Adipose tissue (tissue), 3 donors: ENCODE measurements around the gene ARL15. TPM values are rescaled to one million over a fixed set of nuclear protein-coding genes. Genes with fewer than 3 reads are reported as not detected.

Experiments used
- H3K27ac ChIP-seq: one replicate; pipeline ENCODE4 v1.5.1; 2013; ENCODE audit warnings: low read depth, low read length
- WGBS, 3 donors: extraction: QIAGEN DNeasy Blood & Tissue Kit; methylation state at CpG; one replicate each; pipeline ENCODE4 v1.1.7; 2013; 5-methylcytosine and 5-hydroxymethylcytosine counted together
- polyA plus RNA-seq, 3 donors: library from polyadenylated mRNA; stranded (reverse); fragments of 200-250 nt; gene quantifications; one replicate each; pipeline ENCODE4 v1.2.3, GENCODE V29; 2013
- donor health status: healthy with polysubstance abuse.
- donor health status: Bipolar disorder and iron deficiency.
- donor health status: healthy.

ARL15 gene
- polyA plus RNA-seq, 3 donors: 5.1 to 29.2 (median 15.2) TPM

- 83 to 88% (median 87%) methylated on average over 8 of the region's 8 CpGs for WGBS, 3 donors
- H3K27ac ChIP-seq: no peak overlapping the region
Observed at GRCh38 chr5:53922508-53923498, 387.6 kb downstream of the ARL15 start.

GRCh38 chr5:53917826-53918225 is 392.5 kb downstream of the ARL15 start:
- WGBS, 3 donors: 84 to 91% (median 90%) methylated on average over 3 of the region's 3 CpGs

GRCh38 chr5:53917095-53917494 is 393.3 kb downstream of the ARL15 start:
- H3K27ac ChIP-seq: no peak overlapping the region

More at GRCh38 chr5:53917826-53918225, 392.5 kb downstream of the ARL15 start:
- H3K27ac ChIP-seq: no peak overlapping the region

- H3K27ac ChIP-seq: no peak overlapping the region
- WGBS, 3 donors: 79 to 89% (median 88%) methylated on average over 1 of the region's 1 CpG
Observed at GRCh38 chr5:53915120-53915519, 395.3 kb downstream of the ARL15 start.

GRCh38 chr5:53913941-53914340 is 396.4 kb downstream of the ARL15 start:
- WGBS, 3 donors: 60 to 82% (median 73%) methylated on average over 1 of the region's 1 CpG

GRCh38 chr5:53908757-53909156 is 401.6 kb downstream of the ARL15 start:
- 82 to 87% (median 87%) methylated on average over 2 of the region's 2 CpGs for WGBS, 3 donors

More at GRCh38 chr5:53913941-53914340, 396.4 kb downstream of the ARL15 start:
- no peak overlapping the region for H3K27ac ChIP-seq

GRCh38 chr5:53907827-53908226 is 402.5 kb downstream of the ARL15 start:
- 95 to 98% (median 96%) methylated on average over 3 of the region's 3 CpGs for WGBS, 3 donors

More at GRCh38 chr5:53908757-53909156, 401.6 kb downstream of the ARL15 start:
- no peak overlapping the region for H3K27ac ChIP-seq

GRCh38 chr5:53906736-53907135 is 403.6 kb downstream of the ARL15 start:
- 99 to 100% (median 100%) methylated on average over 1 of the region's 1 CpG for WGBS, 3 donors
- H3K27ac ChIP-seq: no peak overlapping the region

More at GRCh38 chr5:53907827-53908226, 402.5 kb downstream of the ARL15 start:
- no peak overlapping the region for H3K27ac ChIP-seq

GRCh38 chr5:53902296-53902907 is 408.0 kb downstream of the ARL15 start:
- WGBS, 3 donors: 74 to 94% (median 93%) methylated on average over 6 of the region's 6 CpGs
- no peak overlapping the region for H3K27ac ChIP-seq

- 75 to 80% (median 79%) methylated on average over 2 of the region's 2 CpGs for WGBS, 3 donors
Observed at GRCh38 chr5:53900677-53901076, 409.7 kb downstream of the ARL15 start.

GRCh38 chr5:53895091-53895683 is 415.2 kb downstream of the ARL15 start:
- no peak overlapping the region for H3K27ac ChIP-seq
- WGBS, 3 donors: 45 to 72% (median 66%) methylated on average over 3 of the region's 3 CpGs

More at GRCh38 chr5:53900677-53901076, 409.7 kb downstream of the ARL15 start:
- no peak overlapping the region for H3K27ac ChIP-seq

GRCh38 chr5:53893626-53894025 is 416.7 kb downstream of the ARL15 start:
- WGBS, 3 donors: 64 to 81% (median 69%) methylated on average over 1 of the region's 1 CpG

GRCh38 chr5:53892224-53892623 is 418.1 kb downstream of the ARL15 start:
- no peak overlapping the region for H3K27ac ChIP-seq
- WGBS, 3 donors: 53 to 89% (median 69%) methylated on average over 1 of the region's 1 CpG

More at GRCh38 chr5:53893626-53894025, 416.7 kb downstream of the ARL15 start:
- H3K27ac ChIP-seq: no peak overlapping the region

- WGBS, 3 donors: 67 to 85% (median 78%) methylated on average over 4 of the region's 4 CpGs
- no peak overlapping the region for H3K27ac ChIP-seq
Observed at GRCh38 chr5:53891159-53891558, 419.2 kb downstream of the ARL15 start.

GRCh38 chr5:53890490-53890889 is 419.9 kb downstream of the ARL15 start:
- WGBS, 3 donors: 92 to 95% (median 95%) methylated on average over 7 of the region's 7 CpGs
- no peak overlapping the region for H3K27ac ChIP-seq

- no peak overlapping the region for H3K27ac ChIP-seq
- WGBS, 3 donors: 64 to 71% (median 68%) methylated on average over 2 of the region's 2 CpGs
Observed at GRCh38 chr5:53884844-53885243, 425.5 kb downstream of the ARL15 start.

- WGBS, 3 donors: 60 to 69% (median 69%) methylated on average over 14 of the region's 14 CpGs
- H3K27ac ChIP-seq: no peak overlapping the region
Observed at GRCh38 chr5:53884417-53884816, 426.0 kb downstream of the ARL15 start.

GRCh38 chr5:53882676-53883031 is 427.7 kb downstream of the ARL15 start:
- no peak overlapping the region for H3K27ac ChIP-seq
